Measurements from ENCODE around the gene PXMP2. TPM values are rescaled to one million over a fixed set of nuclear protein-coding genes. Genes with fewer than 3 reads are reported as not detected.
"Not testable (repeated sequence)": the region's sequence is repeated elsewhere in the genome, so short reads cannot be mapped to it uniquely, and the experiment has no call there.

PXMP2 gene
- total RNA-seq, 1 donor from 2014 or later = 16.9 TPM

DNA sequence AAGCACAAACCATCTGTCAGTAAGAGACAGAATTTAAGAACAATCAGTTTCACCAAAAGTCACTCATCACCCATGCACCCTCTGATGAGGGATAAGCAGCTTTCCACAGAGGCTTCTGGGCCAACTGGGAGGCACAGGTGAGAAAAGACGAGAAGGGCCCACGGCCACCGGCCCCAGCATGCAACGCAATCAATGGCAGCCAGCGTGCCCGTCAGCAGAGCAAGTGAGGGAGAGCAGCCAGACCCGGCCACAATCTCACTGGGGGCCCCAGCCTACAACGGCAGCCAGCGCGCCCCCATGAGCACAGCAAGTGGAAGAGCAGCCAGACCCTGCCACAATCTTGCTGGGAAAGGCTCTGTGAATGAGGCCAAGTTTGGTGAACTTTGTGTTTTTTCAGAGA, 60.9 kb downstream of the PXMP2 start:
- Histone ChIP-seq H3K27ac (no peak overlapping the region), H3K4me3 (no peak overlapping the region), H3K36me3 (peaks cover 100% of the 10 kb centered on the region), H3K9me3 (no peaks in the 10 kb centered on the region), H3K27me3 (ENCODE audit: low read depth) (no peaks in the 10 kb centered on the region), H3K4me1 (no peaks in the 10 kb centered on the region)
- intact Hi-C loops (cut with DNase I) = no loop called here
- peak; percentile 32 for DNase-seq
- no peak for ATAC-seq
- TF ChIP-seq, protein P1, sequence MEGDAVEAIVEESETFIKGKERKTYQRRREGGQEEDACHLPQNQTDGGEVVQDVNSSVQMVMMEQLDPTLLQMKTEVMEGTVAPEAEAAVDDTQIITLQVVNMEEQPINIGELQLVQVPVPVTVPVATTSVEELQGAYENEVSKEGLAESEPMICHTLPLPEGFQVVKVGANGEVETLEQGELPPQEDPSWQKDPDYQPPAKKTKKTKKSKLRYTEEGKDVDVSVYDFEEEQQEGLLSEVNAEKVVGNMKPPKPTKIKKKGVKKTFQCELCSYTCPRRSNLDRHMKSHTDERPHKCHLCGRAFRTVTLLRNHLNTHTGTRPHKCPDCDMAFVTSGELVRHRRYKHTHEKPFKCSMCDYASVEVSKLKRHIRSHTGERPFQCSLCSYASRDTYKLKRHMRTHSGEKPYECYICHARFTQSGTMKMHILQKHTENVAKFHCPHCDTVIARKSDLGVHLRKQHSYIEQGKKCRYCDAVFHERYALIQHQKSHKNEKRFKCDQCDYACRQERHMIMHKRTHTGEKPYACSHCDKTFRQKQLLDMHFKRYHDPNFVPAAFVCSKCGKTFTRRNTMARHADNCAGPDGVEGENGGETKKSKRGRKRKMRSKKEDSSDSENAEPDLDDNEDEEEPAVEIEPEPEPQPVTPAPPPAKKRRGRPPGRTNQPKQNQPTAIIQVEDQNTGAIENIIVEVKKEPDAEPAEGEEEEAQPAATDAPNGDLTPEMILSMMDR (IDR thresholded peaks at IDR 0.05) = no peak

DNA sequence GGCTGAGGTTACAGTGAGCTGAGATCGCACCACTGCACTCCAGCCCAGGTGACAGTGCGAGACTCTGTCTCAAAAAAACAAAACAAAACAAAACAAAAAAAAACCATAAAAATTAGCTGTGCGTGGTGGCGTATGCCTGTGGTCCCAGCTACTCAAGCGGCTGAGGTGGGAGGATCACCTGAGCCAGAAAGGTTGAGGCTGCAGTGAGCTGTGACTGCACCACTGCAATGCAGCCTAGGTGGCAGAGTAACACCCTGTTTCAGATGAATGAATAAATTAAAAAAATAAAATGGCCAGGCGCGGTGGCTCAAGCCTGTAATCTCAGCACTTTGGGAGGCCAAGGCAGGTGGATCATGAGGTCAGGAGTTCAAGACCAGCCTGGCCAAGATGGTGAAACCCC, 66.3 kb downstream of the PXMP2 start:
- DNase-seq = peak; percentile 10
- peaks cover 82% of the 10 kb centered on the region for H3K36me3 ChIP-seq
- intact Hi-C loops (cut with DNase I) = not testable (repeated sequence)

DNA sequence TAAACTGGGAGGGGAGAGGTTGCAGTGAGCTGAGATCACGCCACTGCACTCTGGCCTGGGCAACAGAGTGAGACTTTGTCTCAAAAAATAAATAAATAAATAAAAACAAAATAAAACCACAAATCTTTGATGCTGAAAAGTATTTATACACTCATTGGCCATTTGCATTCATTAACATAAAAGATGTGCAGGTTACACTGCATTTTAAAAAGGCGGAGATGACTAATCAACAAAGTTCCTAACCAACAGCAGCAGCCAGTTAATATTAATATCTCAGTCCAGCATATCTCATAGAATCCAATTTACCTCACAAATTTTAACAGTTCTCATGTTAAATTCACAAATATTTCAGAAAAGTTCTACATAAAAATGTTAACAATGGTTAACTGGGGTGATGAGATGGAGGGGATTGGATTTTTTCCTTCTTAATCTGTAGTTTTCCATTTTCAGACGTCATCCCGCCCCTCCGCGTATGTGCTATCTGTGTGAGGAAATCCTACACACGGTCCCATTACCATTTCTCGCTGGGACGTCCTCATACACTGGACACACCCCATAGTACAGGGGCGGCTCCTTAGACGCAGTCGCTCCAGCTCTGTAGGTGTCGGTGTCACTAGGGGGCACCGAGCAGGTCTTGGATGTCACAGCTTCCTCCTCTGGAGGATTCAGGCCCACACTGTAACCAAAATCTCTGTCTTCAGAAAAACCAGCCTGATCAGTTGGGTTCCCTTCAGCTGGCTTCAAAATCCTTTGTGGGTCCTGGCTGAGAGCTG, 67.0 kb downstream of the PXMP2 start:
- ATAC-seq (no peak), DNase-seq (peak; percentile 25)
- peaks cover 76% of the 10 kb centered on the region for H3K36me3 ChIP-seq
- peaks cover 3% of the 10 kb centered on the region for H3K4me1 ChIP-seq
- intact Hi-C loops (cut with DNase I) = no loop called here
- no peak overlapping the region for H3K4me3 ChIP-seq
- TF ChIP-seq, protein P1 (IDR thresholded peaks at IDR 0.05) = no peak
- H3K9me3 ChIP-seq = no peaks in the 10 kb centered on the region
- no peak overlapping the region for H3K27ac ChIP-seq
- H3K27me3 ChIP-seq (ENCODE audit: low read depth) = no peaks in the 10 kb centered on the region

More for the DNA sequence above, 66.3 kb downstream of the PXMP2 start:
- H3K4me3 ChIP-seq; ATAC-seq; H3K27me3 ChIP-seq (ENCODE audit: low read depth); H3K4me1 ChIP-seq; H3K27ac ChIP-seq; H3K9me3 ChIP-seq: not testable (repeated sequence)

Other genes with a start within 250 kb of the PXMP2 start
- gene FBRSL1, start 197.4 kb upstream of the PXMP2 start, total RNA-seq = 47.6 TPM
- 2.3 TPM for gene LRCOL1, start 77.0 kb upstream of the PXMP2 start, total RNA-seq
- 0.56 TPM for gene P2RX2, start 68.8 kb upstream of the PXMP2 start, total RNA-seq
- gene POLE, start 245 bp upstream of the PXMP2 start, total RNA-seq = 28.0 TPM
- gene PGAM5, start 23.3 kb downstream of the PXMP2 start, total RNA-seq = 21.7 TPM
- gene ANKLE2, start 74.2 kb downstream of the PXMP2 start, total RNA-seq = 49.6 TPM
- gene GOLGA3, start 141.3 kb downstream of the PXMP2 start, total RNA-seq = 59.7 TPM
- gene CHFR, start 200.0 kb downstream of the PXMP2 start, total RNA-seq = 43.6 TPM